OCI-LY3 (cell line): ENCODE measurements around the gene GRID1.

Source experiments
- EZH2phosphoT487 ChIP-seq: fragments of 200-600 bp; shearing (Covaris generic); IDR thresholded peaks from 2 replicates; pipeline ENCODE4 v1.6.1; 2018; ENCODE audit warnings: antibody characterized with exemption, mixed run types, low read depth
- TF ChIP-seq, protein P1 (sequence below): fragments of 200-600, 300-600 bp; sonication (generic); IDR thresholded peaks from 2 replicates; pipeline ENCODE4 v1.5.1; 2014; ENCODE audit warnings: antibody characterized with exemption, low read length, low read depth

DNA sequence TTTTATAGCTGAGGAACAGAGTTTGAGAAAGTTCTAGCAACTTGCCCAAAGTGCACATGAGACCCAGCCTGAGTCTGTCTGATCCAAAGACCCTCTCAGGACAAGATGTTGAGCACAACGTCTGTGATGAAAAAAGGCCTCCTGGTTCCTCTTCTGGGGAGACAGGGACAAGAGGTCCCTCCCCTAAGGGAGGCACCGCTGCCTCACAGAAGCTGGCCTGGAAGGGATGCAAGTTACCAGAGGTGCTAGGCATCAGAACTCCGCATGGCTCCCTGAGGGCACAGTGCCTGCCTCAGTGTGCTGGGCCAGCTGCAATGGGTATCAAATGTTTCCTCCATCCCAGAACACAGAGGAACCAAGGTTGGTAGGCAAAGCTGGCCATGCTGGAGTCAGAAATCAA lies 302.4 kb downstream of the GRID1 start:
- TF ChIP-seq, protein P1, sequence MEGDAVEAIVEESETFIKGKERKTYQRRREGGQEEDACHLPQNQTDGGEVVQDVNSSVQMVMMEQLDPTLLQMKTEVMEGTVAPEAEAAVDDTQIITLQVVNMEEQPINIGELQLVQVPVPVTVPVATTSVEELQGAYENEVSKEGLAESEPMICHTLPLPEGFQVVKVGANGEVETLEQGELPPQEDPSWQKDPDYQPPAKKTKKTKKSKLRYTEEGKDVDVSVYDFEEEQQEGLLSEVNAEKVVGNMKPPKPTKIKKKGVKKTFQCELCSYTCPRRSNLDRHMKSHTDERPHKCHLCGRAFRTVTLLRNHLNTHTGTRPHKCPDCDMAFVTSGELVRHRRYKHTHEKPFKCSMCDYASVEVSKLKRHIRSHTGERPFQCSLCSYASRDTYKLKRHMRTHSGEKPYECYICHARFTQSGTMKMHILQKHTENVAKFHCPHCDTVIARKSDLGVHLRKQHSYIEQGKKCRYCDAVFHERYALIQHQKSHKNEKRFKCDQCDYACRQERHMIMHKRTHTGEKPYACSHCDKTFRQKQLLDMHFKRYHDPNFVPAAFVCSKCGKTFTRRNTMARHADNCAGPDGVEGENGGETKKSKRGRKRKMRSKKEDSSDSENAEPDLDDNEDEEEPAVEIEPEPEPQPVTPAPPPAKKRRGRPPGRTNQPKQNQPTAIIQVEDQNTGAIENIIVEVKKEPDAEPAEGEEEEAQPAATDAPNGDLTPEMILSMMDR: no peak
- TF ChIP-seq EZH2phosphoT487: no peak
